ENCODE data around the gene MVP. TPM values are rescaled to one million over a fixed set of nuclear protein-coding genes. Genes with fewer than 3 reads are reported as not detected.
"Not testable (repeated sequence)": the region's sequence is repeated elsewhere in the genome, so short reads cannot be mapped to it uniquely, and the experiment has no call there.

MVP gene
- total RNA-seq, 6 experiments from 2014 or later = 37.4 to 112 (median 77.8) TPM

DNA sequence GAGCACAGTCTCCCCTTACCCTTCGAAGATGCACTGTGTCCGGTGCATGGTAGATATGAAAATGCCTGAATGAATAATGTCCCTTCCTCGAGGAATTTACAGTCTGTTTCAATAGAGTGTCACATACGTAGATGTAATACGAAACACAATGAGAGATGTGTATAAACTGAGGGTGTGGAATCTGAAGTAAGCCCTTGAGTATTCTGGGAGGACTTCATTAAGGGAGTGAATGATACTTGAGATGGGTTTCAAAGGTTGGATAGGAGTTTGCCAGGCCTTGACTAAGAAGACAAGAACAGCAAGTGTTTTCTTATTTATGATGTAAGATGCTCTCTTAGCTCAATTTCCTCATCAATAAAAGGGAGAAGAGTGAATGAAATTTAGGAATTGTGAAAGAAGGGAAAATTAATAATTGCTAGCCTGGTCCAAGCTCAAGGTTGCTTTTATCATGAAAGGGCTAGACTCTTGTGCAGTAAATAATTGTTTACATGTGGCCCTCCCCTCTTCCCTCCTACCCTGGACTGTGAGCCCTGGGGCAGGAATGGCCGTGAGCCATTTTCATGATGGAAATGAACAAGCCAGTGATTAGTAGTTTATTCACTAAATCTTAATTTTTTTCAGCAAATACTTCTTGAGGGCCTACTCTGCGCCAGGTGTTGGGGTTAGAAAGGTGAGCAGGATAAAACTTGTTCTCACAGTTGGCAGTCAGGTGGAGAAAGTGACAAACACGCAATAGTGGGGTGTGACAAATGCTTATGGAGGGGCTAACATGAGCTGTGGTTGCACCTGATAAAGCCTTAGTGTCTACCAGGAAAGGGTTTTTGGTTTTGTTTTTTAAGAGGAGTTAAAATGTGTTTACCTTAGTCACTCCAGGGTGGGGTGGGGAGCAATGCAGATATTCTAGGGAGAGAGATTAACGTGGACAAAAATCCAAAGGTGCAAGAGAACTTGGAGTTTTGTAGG, 28.1 kb upstream of the MVP start:
- intact Hi-C loops (cut with DNase I) = no loop called here
- Histone ChIP-seq H3K9me3 (no peaks in the 10 kb centered on the region), H3K4me3 (no peak overlapping the region), H3K4me1 (peaks cover 0 to 15% (median 4%) of the 10 kb centered on the region in 4 donors), H3K27ac (no peak overlapping the region), H3K36me3 (no peaks in the 10 kb centered on the region), H3K27me3 (no peaks in the 10 kb centered on the region)
- TF ChIP-seq, protein P1, sequence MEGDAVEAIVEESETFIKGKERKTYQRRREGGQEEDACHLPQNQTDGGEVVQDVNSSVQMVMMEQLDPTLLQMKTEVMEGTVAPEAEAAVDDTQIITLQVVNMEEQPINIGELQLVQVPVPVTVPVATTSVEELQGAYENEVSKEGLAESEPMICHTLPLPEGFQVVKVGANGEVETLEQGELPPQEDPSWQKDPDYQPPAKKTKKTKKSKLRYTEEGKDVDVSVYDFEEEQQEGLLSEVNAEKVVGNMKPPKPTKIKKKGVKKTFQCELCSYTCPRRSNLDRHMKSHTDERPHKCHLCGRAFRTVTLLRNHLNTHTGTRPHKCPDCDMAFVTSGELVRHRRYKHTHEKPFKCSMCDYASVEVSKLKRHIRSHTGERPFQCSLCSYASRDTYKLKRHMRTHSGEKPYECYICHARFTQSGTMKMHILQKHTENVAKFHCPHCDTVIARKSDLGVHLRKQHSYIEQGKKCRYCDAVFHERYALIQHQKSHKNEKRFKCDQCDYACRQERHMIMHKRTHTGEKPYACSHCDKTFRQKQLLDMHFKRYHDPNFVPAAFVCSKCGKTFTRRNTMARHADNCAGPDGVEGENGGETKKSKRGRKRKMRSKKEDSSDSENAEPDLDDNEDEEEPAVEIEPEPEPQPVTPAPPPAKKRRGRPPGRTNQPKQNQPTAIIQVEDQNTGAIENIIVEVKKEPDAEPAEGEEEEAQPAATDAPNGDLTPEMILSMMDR (IDR thresholded peaks at IDR 0.05) = no peak
- TF ChIP-seq POLR2A (IDR thresholded peaks at IDR 0.05) = no peak
- ATAC-seq = no peak
- WGBS (ENCODE audit: insufficient coverage, low coverage, low lambda C conversion rate, missing lambda C conversion rate) = 68% methylated on average over 9 of the region's 9 CpGs
- no peak for DNase-seq

DNA sequence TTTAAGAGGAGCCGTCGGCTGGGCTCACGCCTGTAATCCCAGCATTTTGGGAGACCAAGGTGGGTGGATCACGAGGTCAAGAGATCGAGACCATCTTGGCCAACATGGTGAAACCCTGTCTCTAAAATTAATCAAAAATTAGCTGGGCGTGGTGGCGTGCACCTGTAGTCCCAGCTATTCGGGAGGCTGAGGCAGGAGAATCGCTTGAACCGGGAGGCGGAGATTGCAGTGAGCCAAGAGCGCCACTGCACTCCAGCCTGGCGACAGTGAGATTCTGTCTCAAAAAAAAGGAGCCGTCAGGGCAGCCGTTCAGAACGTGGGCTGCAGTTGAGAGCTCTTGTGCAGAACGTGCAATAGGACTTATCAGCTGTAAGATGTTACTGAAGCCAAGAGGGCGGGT, 27.1 kb upstream of the MVP start:
- WGBS (ENCODE audit: insufficient coverage, low coverage, low lambda C conversion rate, missing lambda C conversion rate) = 92% methylated on average over 16 of the region's 18 CpGs
- H3K27ac ChIP-seq; H3K36me3 ChIP-seq; DNase-seq; intact Hi-C loops (cut with DNase I); H3K27me3 ChIP-seq; H3K4me3 ChIP-seq; H3K9me3 ChIP-seq; ATAC-seq: not testable (repeated sequence)
- peaks cover 0 to 15% (median 4%) of the 10 kb centered on the region in 4 donors for H3K4me1 ChIP-seq

DNA sequence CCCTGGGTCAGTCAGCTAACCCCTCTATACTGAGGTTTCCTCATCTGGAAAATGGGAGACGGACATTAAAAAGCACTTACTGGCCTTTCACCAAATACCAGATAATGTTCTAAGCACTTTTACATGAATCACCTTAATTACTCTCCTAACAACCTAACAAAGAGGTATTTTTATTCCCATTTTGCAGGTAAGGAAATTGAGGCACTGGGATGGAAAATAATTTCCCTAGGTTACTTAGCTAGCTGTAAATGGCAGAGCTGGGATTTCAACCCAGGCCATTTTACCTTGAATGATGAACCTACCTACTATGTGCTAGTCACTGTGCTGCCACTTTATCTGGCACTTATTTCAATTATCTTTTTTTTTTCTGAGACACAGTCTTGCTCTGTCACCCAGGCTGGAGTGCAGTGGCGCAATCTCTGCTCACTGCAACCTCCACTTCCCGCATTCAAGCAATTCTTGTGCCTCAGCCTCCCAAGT, 26.0 kb upstream of the MVP start:
- DNase-seq (no peak), ATAC-seq (no peak)
- intact Hi-C loops (cut with DNase I) = no loop called here
- WGBS (ENCODE audit: insufficient coverage, low coverage, low lambda C conversion rate, missing lambda C conversion rate) = 96% methylated on average over 3 of the region's 3 CpGs
- no peak overlapping the region for H3K27ac ChIP-seq
- peaks cover 0 to 15% (median 4%) of the 10 kb centered on the region in 4 donors for H3K4me1 ChIP-seq
- no peaks in the 10 kb centered on the region for H3K27me3 ChIP-seq
- no peaks in the 10 kb centered on the region for H3K9me3 ChIP-seq
- peaks cover 0 to 6% (median 0%) of the 10 kb centered on the region in 4 donors for H3K36me3 ChIP-seq
- TF ChIP-seq POLR2A (IDR thresholded peaks at IDR 0.05) = no peak
- TF ChIP-seq, protein P1 (IDR thresholded peaks at IDR 0.05) = no peak
- H3K4me3 ChIP-seq = no peak overlapping the region

DNA sequence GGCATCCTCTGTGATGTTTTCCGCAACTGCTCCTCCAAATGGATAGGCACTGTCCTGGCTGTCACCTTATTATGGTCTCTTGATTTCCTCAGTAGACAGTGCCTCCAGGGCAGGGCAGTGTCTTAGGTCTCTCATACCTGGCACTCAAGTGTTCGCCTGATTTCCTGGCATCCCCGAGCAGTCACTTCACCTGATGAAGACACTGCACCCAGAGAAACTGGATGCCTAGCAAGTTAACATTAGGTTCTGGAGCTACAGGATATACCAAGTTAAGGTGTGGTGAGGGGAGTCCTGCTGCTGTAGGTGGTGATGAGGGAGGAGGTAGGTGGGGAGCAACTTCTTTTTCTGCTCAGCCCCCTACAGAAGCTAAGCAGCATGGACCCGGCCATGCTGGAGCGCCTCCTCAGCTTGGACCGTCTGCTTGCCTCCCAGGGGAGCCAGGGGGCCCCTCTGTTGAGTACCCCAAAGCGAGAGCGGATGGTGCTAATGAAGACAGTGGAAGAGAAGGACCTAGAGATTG, 17.8 kb upstream of the MVP start:
- WGBS (ENCODE audit: insufficient coverage, low coverage, low lambda C conversion rate, missing lambda C conversion rate) = 98% methylated on average over 6 of the region's 8 CpGs
- Histone ChIP-seq H3K27me3 (no peaks in the 10 kb centered on the region), H3K4me3 (no peak overlapping the region), H3K4me1 (peaks cover 0 to 10% (median 3%) of the 10 kb centered on the region in 4 donors), H3K9me3 (no peaks in the 10 kb centered on the region), H3K27ac (no peak overlapping the region), H3K36me3 (peaks cover 0 to 6% (median 0%) of the 10 kb centered on the region in 4 donors)
- TF ChIP-seq, protein P1 (IDR thresholded peaks at IDR 0.05) = no peak
- TF ChIP-seq POLR2A (IDR thresholded peaks at IDR 0.05) = no peak
- intact Hi-C loops (cut with DNase I) = no loop called here
- ATAC-seq = no peak
- DNase-seq = no peak

DNA sequence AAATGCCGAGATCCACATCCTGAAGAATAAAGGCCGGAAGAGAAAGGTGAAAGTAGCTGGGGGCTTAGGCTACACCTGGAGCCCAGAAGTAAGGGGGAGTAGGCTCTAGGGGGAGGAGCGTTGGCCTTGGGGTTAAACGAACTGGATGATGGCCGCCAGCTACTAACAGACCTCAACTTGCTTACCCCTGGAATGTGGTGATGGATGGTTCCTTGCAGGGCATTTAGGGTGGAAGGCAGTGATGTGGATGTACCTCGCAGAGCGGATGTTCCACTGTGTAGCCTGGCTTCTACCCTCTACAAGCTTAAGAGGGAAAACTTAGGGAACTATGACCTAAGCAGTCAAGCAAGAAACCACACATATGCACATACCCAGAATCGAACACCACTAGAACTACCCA, 16.2 kb upstream of the MVP start:
- H3K27me3 ChIP-seq = no peaks in the 10 kb centered on the region
- H3K9me3 ChIP-seq = no peaks in the 10 kb centered on the region
- intact Hi-C loops (cut with DNase I) = no loop called here
- TF ChIP-seq POLR2A (IDR thresholded peaks at IDR 0.05) = no peak
- TF ChIP-seq, protein P1 (IDR thresholded peaks at IDR 0.05) = no peak
- H3K4me3 ChIP-seq = no peak overlapping the region
- H3K4me1 ChIP-seq = peaks cover 0 to 15% (median 5%) of the 10 kb centered on the region in 4 donors
- DNase-seq (peak in 1 of 3 donors; percentile 25), ATAC-seq (no peak)
- peak overlapping the region in 2 of 3 donors; percentile 93 to 98 for H3K27ac ChIP-seq
- H3K36me3 ChIP-seq = peaks cover 0 to 3% (median under 1%) of the 10 kb centered on the region in 4 donors
- 78% methylated on average over 7 of the region's 8 CpGs for WGBS (ENCODE audit: insufficient coverage, low coverage, low lambda C conversion rate, missing lambda C conversion rate)
